HepG2 (cell line): ENCODE results near the gene PLRG1. TPM values are rescaled to one million over a fixed set of nuclear protein-coding genes. Genes with fewer than 3 reads are reported as not detected.

ENCODE experiments used
- ARID5B ChIP-seq: IDR thresholded peaks from 2 replicates; pipeline ENCODE4 v1.4.0; 2020; ENCODE audit warnings: mild to moderate bottlenecking, missing genetic modification reagents
- ATF7-NPFF ChIP-seq: sonication (generic); formaldehyde crosslinking; IDR thresholded peaks from 2 replicates; pipeline ENCODE4 v1.8.1; 2023; ENCODE audit warnings: mild to moderate bottlenecking, low read depth, missing genetic modification reagents, moderate library complexity
- HIVEP1 ChIP-seq: sonication (generic); formaldehyde crosslinking; IDR thresholded peaks from 2 replicates; pipeline ENCODE4 v1.4.0; 2020; ENCODE audit warnings: mild to moderate bottlenecking, missing genetic modification reagents
- KAT7 ChIP-seq: IDR thresholded peaks from 2 replicates; pipeline ENCODE4 v1.6.1; 2018; ENCODE audit warnings: borderline replicate concordance, missing compliant biosample characterization
- MTA3 ChIP-seq: sonication (generic); formaldehyde crosslinking; IDR thresholded peaks from 2 replicates; pipeline ENCODE4 v1.4.0; 2020; ENCODE audit warnings: missing genetic modification reagents
- ONECUT2 ChIP-seq: sonication (generic); formaldehyde crosslinking; IDR thresholded peaks from 2 replicates; pipeline ENCODE4 v1.4.0; 2020; ENCODE audit warnings: missing genetic modification reagents
- SOX6 ChIP-seq, 2 experiments: fragments of 450-650 bp in 1 of 2; sonication (generic) in 1 of 2; formaldehyde crosslinking in 1 of 2; IDR thresholded peaks; 2 replicates each; pipeline versions ENCODE4 v1.4.0 to v1.6.1; 2017 to 2020; ENCODE audit warnings: antibody characterized with exemption in 1 of 2, mild to moderate bottlenecking in 1 of 2, missing genetic modification reagents in 1 of 2
- SP5 ChIP-seq: IDR thresholded peaks from 2 replicates; pipeline ENCODE4 v1.6.1; 2016; ENCODE audit warnings: low read depth, borderline replicate concordance
- TBP ChIP-seq: sonication (generic); formaldehyde crosslinking; IDR thresholded peaks from 2 replicates; pipeline ENCODE4 v1.5.0; 2020; ENCODE audit warnings: missing genetic modification reagents
- THYN1 ChIP-seq: sonication (generic); formaldehyde crosslinking; IDR thresholded peaks from 2 replicates; pipeline ENCODE4 v1.8.1; 2023; ENCODE audit warnings: low read depth, mild to moderate bottlenecking, moderate library complexity, missing genetic modification reagents, borderline replicate concordance
- WIZ ChIP-seq: sonication (generic); formaldehyde crosslinking; IDR thresholded peaks from 2 replicates; pipeline ENCODE4 v1.5.1; 2020; ENCODE audit warnings: mild to moderate bottlenecking, missing genetic modification reagents
- ZBTB4 ChIP-seq: sonication (generic); formaldehyde crosslinking; IDR thresholded peaks from 2 replicates; pipeline ENCODE4 v1.4.0; 2020; ENCODE audit warnings: missing genetic modification reagents, mild to moderate bottlenecking, borderline replicate concordance
- ZNF138 ChIP-seq: sonication (generic); formaldehyde crosslinking; IDR thresholded peaks from 2 replicates; pipeline ENCODE4 v1.5.0; 2020; ENCODE audit warnings: mild to moderate bottlenecking, low read depth, missing genetic modification reagents
- ZNF335 ChIP-seq: sonication (generic); formaldehyde crosslinking; IDR thresholded peaks from 2 replicates; pipeline ENCODE4 v1.4.0; 2020; ENCODE audit warnings: missing genetic modification reagents
- ZNF446 ChIP-seq: sonication (generic); formaldehyde crosslinking; IDR thresholded peaks from 2 replicates; pipeline ENCODE4 v1.5.0; 2020; ENCODE audit warnings: mild to moderate bottlenecking, missing genetic modification reagents
- ZNF678 ChIP-seq: sonication (generic); formaldehyde crosslinking; IDR thresholded peaks from 2 replicates; pipeline ENCODE4 v1.4.0; 2020; ENCODE audit warnings: mild to moderate bottlenecking, missing genetic modification reagents
- ZNF740 ChIP-seq: sonication (generic); formaldehyde crosslinking; IDR thresholded peaks from 2 replicates; pipeline ENCODE4 v1.4.0; 2020; ENCODE audit warnings: missing genetic modification reagents
- polyA plus RNA-seq, 8 experiments: library from polyadenylated mRNA; depleted of rRNA in 3 of 8; stranded (reverse) in 7 of 8; unstranded in 1 of 8; fragments of >200 nt; fragmentation: Illumina TruSeq in 4 of 8; extraction: Trizol in 4 of 8; gene quantifications; 2 replicates each; pipeline versions ENCODE4 v1.2.1 to v1.2.3, GENCODE V29; 2011 to 2016; ENCODE audit warnings: low read depth in 4 of 8, missing spikeins in 1 of 8, mixed read lengths in 1 of 8; ENCODE audit not compliant: insufficient read depth in 1 of 8
- total RNA-seq, 5 experiments: library from RNA; depleted of rRNA; stranded (reverse); fragments of >200 nt; fragmentation: Illumina TruSeq; extraction: Trizol; gene quantifications; 2 replicates each; pipeline ENCODE4 v1.2.3, GENCODE V29; 2016; ENCODE audit warnings: low read depth in 1 of 5

Gene PLRG1
- total and polyA plus RNA-seq, 2 of the 13 experiments (the other 11 are each of a cell fraction or from before 2014, with no cell fraction given) = 77.3 to 110 TPM

- TF ChIP-seq ARID5B (CRISPR knock-in tag) (0 out of 2 replicates have a peak, but pooled peaks have one; percentile 11), ZNF446 (CRISPR knock-in tag) (no peak), ONECUT2 (CRISPR knock-in tag) (no peak), TBP (0 out of 2 replicates have a peak, but pooled peaks have one; percentile 27), WIZ (CRISPR knock-in tag) (no peak), SP5 (peak; percentile 22; the same call in 1 of the 2 replicates), ZNF138 (no peak), HIVEP1 (0 out of 2 replicates have a peak, but pooled peaks have one; percentile 58), SOX6 (IDR thresholded peaks at IDR 0.05) (no peak), SOX6 (CRISPR knock-in tag; IDR thresholded peaks at IDR 0.05) (peak; percentile 45; the same call in 1 of the 2 replicates), ZBTB4 (CRISPR knock-in tag) (no peak), ATF7-NPFF (CRISPR knock-in tag) (peak; percentile 59; the same call in 1 of the 2 replicates), ZNF740 (CRISPR knock-in tag) (no peak), MTA3 (CRISPR knock-in tag) (no peak), THYN1 (CRISPR knock-in tag) (no peak), ZNF335 (CRISPR knock-in tag) (no peak), KAT7 (CRISPR knock-in tag) (no peak), ZNF678 (CRISPR knock-in tag) (no peak)
Measured at GRCh38 chr4:154549894-154550790, at the start of gene PLRG1 (continued).
